SH-SY5Y (cell line): ENCODE measurements around the gene EFHC2.

Source experiments
- GATA2 ChIP-seq: IDR thresholded peaks from 2 replicates; pipeline ENCODE4 v1.6.1; 2011; ENCODE audit warnings: mild to moderate bottlenecking, low read depth, low read length
- GATA3 ChIP-seq: IDR thresholded peaks from 2 replicates; pipeline ENCODE4 v1.6.1; 2011; ENCODE audit warnings: low read depth, mild to moderate bottlenecking, low read length, moderate library complexity

GRCh38 chrX:44156726-44157125, 186.7 kb downstream of the EFHC2 start:
- TF ChIP-seq GATA2 (no peak), GATA3 (no peak)
